OCI-LY3 (cell line): ENCODE data around the gene ESPL1.

Source experiments
- EZH2phosphoT487 ChIP-seq: fragments of 200-600 bp; shearing (Covaris generic); IDR thresholded peaks from 2 replicates; pipeline ENCODE4 v1.6.1; 2018; ENCODE audit warnings: antibody characterized with exemption, mixed run types, low read depth
- TF ChIP-seq, protein P1 (sequence below): fragments of 200-600, 300-600 bp; sonication (generic); IDR thresholded peaks from 2 replicates; pipeline ENCODE4 v1.5.1; 2014; ENCODE audit warnings: antibody characterized with exemption, low read length, low read depth

DNA sequence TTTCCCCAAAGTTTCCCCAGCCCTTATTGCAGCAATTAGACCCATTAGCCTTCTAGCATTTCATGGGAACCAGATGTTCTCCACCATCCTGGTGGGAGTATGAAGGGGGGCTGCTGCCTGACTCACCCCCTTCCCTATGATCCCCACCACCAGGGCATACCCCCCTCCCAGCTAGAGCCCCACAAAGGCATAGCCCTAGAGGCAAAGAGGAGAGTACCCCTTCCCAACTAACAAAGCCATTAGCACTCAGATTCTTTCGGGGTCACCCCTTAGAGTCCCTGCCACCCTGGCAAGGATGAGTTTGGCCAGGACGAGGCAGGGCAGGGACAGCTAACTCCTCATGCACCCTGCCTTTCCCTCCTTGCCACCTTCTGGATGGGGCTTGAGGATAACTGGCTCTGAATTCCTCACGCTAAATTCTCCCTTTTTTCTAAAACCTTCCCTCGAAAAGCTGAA, 45.3 kb upstream of the ESPL1 start:
- TF ChIP-seq, protein P1, sequence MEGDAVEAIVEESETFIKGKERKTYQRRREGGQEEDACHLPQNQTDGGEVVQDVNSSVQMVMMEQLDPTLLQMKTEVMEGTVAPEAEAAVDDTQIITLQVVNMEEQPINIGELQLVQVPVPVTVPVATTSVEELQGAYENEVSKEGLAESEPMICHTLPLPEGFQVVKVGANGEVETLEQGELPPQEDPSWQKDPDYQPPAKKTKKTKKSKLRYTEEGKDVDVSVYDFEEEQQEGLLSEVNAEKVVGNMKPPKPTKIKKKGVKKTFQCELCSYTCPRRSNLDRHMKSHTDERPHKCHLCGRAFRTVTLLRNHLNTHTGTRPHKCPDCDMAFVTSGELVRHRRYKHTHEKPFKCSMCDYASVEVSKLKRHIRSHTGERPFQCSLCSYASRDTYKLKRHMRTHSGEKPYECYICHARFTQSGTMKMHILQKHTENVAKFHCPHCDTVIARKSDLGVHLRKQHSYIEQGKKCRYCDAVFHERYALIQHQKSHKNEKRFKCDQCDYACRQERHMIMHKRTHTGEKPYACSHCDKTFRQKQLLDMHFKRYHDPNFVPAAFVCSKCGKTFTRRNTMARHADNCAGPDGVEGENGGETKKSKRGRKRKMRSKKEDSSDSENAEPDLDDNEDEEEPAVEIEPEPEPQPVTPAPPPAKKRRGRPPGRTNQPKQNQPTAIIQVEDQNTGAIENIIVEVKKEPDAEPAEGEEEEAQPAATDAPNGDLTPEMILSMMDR: no peak
- no peak for TF ChIP-seq EZH2phosphoT487
